HepG2 (cell line): ENCODE results near the gene DPH3. TPM values are rescaled to one million over a fixed set of nuclear protein-coding genes. Genes with fewer than 3 reads are reported as not detected.

Experiments
- AHDC1 ChIP-seq: sonication (generic); formaldehyde crosslinking; IDR thresholded peaks from 2 replicates; pipeline ENCODE4 v1.5.1; 2020; ENCODE audit warnings: mild to moderate bottlenecking, missing genetic modification reagents, borderline replicate concordance
- AHR ChIP-seq: IDR thresholded peaks from 2 replicates; pipeline ENCODE4 v1.6.1; 2018; ENCODE audit warnings: missing genetic modification reagents, missing compliant biosample characterization
- AKAP8 ChIP-seq: sonication (generic); formaldehyde crosslinking; IDR thresholded peaks from 2 replicates; pipeline ENCODE4 v1.5.1; 2020; ENCODE audit warnings: mild to moderate bottlenecking, missing genetic modification reagents
- FOXP4 ChIP-seq: sonication (generic); formaldehyde crosslinking; IDR thresholded peaks from 2 replicates; pipeline ENCODE4 v1.4.0; 2020; ENCODE audit warnings: missing genetic modification reagents
- HNRNPLL ChIP-seq: fragments of 200-400 bp; formaldehyde crosslinking; IDR thresholded peaks from 2 replicates; pipeline ENCODE4 v1.6.1; 2017; ENCODE audit warnings: mild to moderate bottlenecking, low read depth, low read length; ENCODE audit not compliant: poor library complexity, severe bottlenecking
- IRF2 ChIP-seq: IDR thresholded peaks from 2 replicates; pipeline ENCODE4 v1.6.1; 2018; ENCODE audit warnings: missing genetic modification reagents, missing compliant biosample characterization
- JUND ChIP-seq: sonication (generic); formaldehyde crosslinking; IDR thresholded peaks from 2 replicates; pipeline ENCODE4 v1.8.0; 2022; ENCODE audit warnings: mild to moderate bottlenecking, missing genetic modification reagents
- KLF13 ChIP-seq: sonication (generic); formaldehyde crosslinking; IDR thresholded peaks from 2 replicates; pipeline ENCODE4 v1.4.0; 2020; ENCODE audit warnings: mild to moderate bottlenecking, missing genetic modification reagents
- MIER2 ChIP-seq: IDR thresholded peaks from 2 replicates; pipeline ENCODE4 v1.6.1; 2016; ENCODE audit warnings: missing biosample characterization, missing genetic modification reagents
- MIXL1 ChIP-seq: IDR thresholded peaks from 2 replicates; pipeline ENCODE4 v1.6.1; 2016
- NCOA1 ChIP-seq: sonication (generic); formaldehyde crosslinking; IDR thresholded peaks from 2 replicates; pipeline ENCODE4 v1.9.0; 2021; ENCODE audit warnings: missing genetic modification reagents
- SNAI1 ChIP-seq: sonication (generic); formaldehyde crosslinking; IDR thresholded peaks from 2 replicates; pipeline ENCODE4 v1.5.0; 2020; ENCODE audit warnings: mild to moderate bottlenecking, missing genetic modification reagents, borderline replicate concordance
- U2AF1 ChIP-seq: fragments of 200-400 bp; formaldehyde crosslinking; optimal IDR thresholded peaks from 2 replicates; pipeline ENCODE3; 2017; ENCODE audit warnings: mild to moderate bottlenecking, low read depth, low read length
- WIZ ChIP-seq: sonication (generic); formaldehyde crosslinking; IDR thresholded peaks from 2 replicates; pipeline ENCODE4 v1.5.1; 2020; ENCODE audit warnings: mild to moderate bottlenecking, missing genetic modification reagents
- ZBTB34 ChIP-seq: sonication (generic); formaldehyde crosslinking; IDR thresholded peaks from 2 replicates; pipeline ENCODE4 v1.8.0; 2022; ENCODE audit warnings: mild to moderate bottlenecking, missing genetic modification reagents
- ZNF138 ChIP-seq: sonication (generic); formaldehyde crosslinking; IDR thresholded peaks from 2 replicates; pipeline ENCODE4 v1.5.0; 2020; ENCODE audit warnings: mild to moderate bottlenecking, low read depth, missing genetic modification reagents
- ZNF180 ChIP-seq: sonication (generic); formaldehyde crosslinking; IDR thresholded peaks from 2 replicates; pipeline ENCODE4 v1.4.0; 2020; ENCODE audit warnings: low read depth, missing genetic modification reagents, borderline replicate concordance
- ZNF24 ChIP-seq: fragments of 450-650 bp; IDR thresholded peaks from 2 replicates; pipeline ENCODE4 v1.6.1; 2017; ENCODE audit warnings: antibody characterized with exemption, mild to moderate bottlenecking
- ZNF253 ChIP-seq: sonication (generic); formaldehyde crosslinking; IDR thresholded peaks from 2 replicates; pipeline ENCODE4 v1.8.0; 2022; ENCODE audit warnings: mild to moderate bottlenecking, missing genetic modification reagents, borderline replicate concordance
- ZNF616 ChIP-seq: sonication (generic); formaldehyde crosslinking; IDR thresholded peaks from 2 replicates; pipeline ENCODE4 v1.5.0; 2020; ENCODE audit warnings: low read depth, mild to moderate bottlenecking, missing genetic modification reagents
- ZNF784 ChIP-seq: sonication (generic); formaldehyde crosslinking; IDR thresholded peaks from 2 replicates; pipeline ENCODE4 v1.5.1; 2020; ENCODE audit warnings: missing genetic modification reagents, mild to moderate bottlenecking, borderline replicate concordance
- polyA plus RNA-seq, 8 experiments: library from polyadenylated mRNA; depleted of rRNA in 3 of 8; stranded (reverse) in 7 of 8; unstranded in 1 of 8; fragments of >200 nt; fragmentation: Illumina TruSeq in 4 of 8; extraction: Trizol in 4 of 8; gene quantifications; 2 replicates each; pipeline versions ENCODE4 v1.2.1 to v1.2.3, GENCODE V29; 2011 to 2016; ENCODE audit warnings: low read depth in 4 of 8, missing spikeins in 1 of 8, mixed read lengths in 1 of 8; ENCODE audit not compliant: insufficient read depth in 1 of 8
- total RNA-seq, 5 experiments: library from RNA; depleted of rRNA; stranded (reverse); fragments of >200 nt; fragmentation: Illumina TruSeq; extraction: Trizol; gene quantifications; 2 replicates each; pipeline ENCODE4 v1.2.3, GENCODE V29; 2016; ENCODE audit warnings: low read depth in 1 of 5

DPH3 gene
- total and polyA plus RNA-seq, 2 of the 13 experiments (the other 11 are each of a cell fraction or from before 2014, with no cell fraction given), result 18.3 to 21.6 TPM

GRCh38 chr3:16247282-16248061 is 17.3 kb downstream of the DPH3 start (continued):
- no peak for TF ChIP-seq AHDC1
- no peak for TF ChIP-seq HNRNPLL
- no peak for TF ChIP-seq AKAP8 (CRISPR knock-in tag)
- no peak for TF ChIP-seq NCOA1
- no peak for TF ChIP-seq ZNF616
- peak; percentile 93 for TF ChIP-seq MIXL1 (CRISPR knock-in tag)
- no peak for TF ChIP-seq IRF2 (CRISPR knock-in tag)
- TF ChIP-seq U2AF1, result no peak
- TF ChIP-seq ZNF784, result no peak
- no peak for TF ChIP-seq MIER2 (CRISPR knock-in tag)
- TF ChIP-seq KLF13, result no peak
- TF ChIP-seq ZNF180, result no peak
- TF ChIP-seq ZBTB34 (CRISPR knock-in tag), result no peak
- no peak for TF ChIP-seq SNAI1 (CRISPR knock-in tag)
- TF ChIP-seq ZNF253 (CRISPR knock-in tag), result no peak
- no peak for TF ChIP-seq AHR (CRISPR knock-in tag)
- no peak for TF ChIP-seq ZNF138 (CRISPR knock-in tag)
- no peak for TF ChIP-seq JUND (CRISPR knock-in tag)
- TF ChIP-seq FOXP4 (CRISPR knock-in tag), result 0 out of 2 replicates have a peak, but pooled peaks have one; percentile 17
- 0 out of 2 replicates have a peak, but pooled peaks have one; percentile 7 for TF ChIP-seq ZNF24
- TF ChIP-seq WIZ (CRISPR knock-in tag), result no peak
